GM19240 (cell line): Measurements from ENCODE around the gene KREMEN1.
A peak's percentile ranks its signal among the peaks of the same experiment; 100 is the strongest.

Experiments
- DNase-seq: peaks from one replicate; pipeline ENCODE4 v3.0.0; 2011; ENCODE audit warnings: low spot score; ENCODE audit not compliant: insufficient read length

KREMEN1 gene

GRCh38 chr22:29049655-29050263, 23.1 kb upstream of the KREMEN1 start:
- DNase-seq, result no peak

GRCh38 chr22:29050457-29050856, 22.4 kb upstream of the KREMEN1 start:
- no peak for DNase-seq

GRCh38 chr22:29053048-29053702, 19.7 kb upstream of the KREMEN1 start:
- no peak for DNase-seq

- DNase-seq, result no peak
Measured at GRCh38 chr22:29054251-29054767, 18.5 kb upstream of the KREMEN1 start.

- no peak for DNase-seq
Measured at GRCh38 chr22:29055192-29055830, 17.5 kb upstream of the KREMEN1 start.

GRCh38 chr22:29056472-29056871, 16.4 kb upstream of the KREMEN1 start:
- DNase-seq, result no peak

GRCh38 chr22:29060251-29060869, 12.5 kb upstream of the KREMEN1 start:
- no peak for DNase-seq

GRCh38 chr22:29060931-29061330, 11.9 kb upstream of the KREMEN1 start:
- DNase-seq, result no peak

GRCh38 chr22:29061773-29062172, 11.1 kb upstream of the KREMEN1 start, which contains the start of gene C22orf31:
Gene C22orf31 (minus strand): TSS chr22:29061831. CDS start chr22:29061792, 39 bp downstream.
- DNase-seq, result no peak

- DNase-seq, result no peak
Measured at GRCh38 chr22:29062286-29062821, 10.5 kb upstream of the KREMEN1 start.

- no peak for DNase-seq
Measured at GRCh38 chr22:29065468-29066190, 7.2 kb upstream of the KREMEN1 start.

GRCh38 chr22:29069463-29069862, 3.4 kb upstream of the KREMEN1 start:
- no peak for DNase-seq

GRCh38 chr22:29070490-29070889, 2.3 kb upstream of the KREMEN1 start:
- no peak for DNase-seq

GRCh38 chr22:29071261-29072045, 1.4 kb upstream of the KREMEN1 start:
- DNase-seq, result no peak

- DNase-seq, result peak; percentile 78
Measured at GRCh38 chr22:29072193-29072978, 449 bp upstream of the KREMEN1 start.

- DNase-seq, result no peak
Measured at GRCh38 chr22:29073618-29074275, 912 bp downstream of the KREMEN1 start.

- no peak for DNase-seq
Measured at GRCh38 chr22:29074276-29074772, 1.5 kb downstream of the KREMEN1 start.

- no peak for DNase-seq
Measured at GRCh38 chr22:29078036-29078868, 5.4 kb downstream of the KREMEN1 start.
